ENCODE measurements around the gene GALNT15.

DNA sequence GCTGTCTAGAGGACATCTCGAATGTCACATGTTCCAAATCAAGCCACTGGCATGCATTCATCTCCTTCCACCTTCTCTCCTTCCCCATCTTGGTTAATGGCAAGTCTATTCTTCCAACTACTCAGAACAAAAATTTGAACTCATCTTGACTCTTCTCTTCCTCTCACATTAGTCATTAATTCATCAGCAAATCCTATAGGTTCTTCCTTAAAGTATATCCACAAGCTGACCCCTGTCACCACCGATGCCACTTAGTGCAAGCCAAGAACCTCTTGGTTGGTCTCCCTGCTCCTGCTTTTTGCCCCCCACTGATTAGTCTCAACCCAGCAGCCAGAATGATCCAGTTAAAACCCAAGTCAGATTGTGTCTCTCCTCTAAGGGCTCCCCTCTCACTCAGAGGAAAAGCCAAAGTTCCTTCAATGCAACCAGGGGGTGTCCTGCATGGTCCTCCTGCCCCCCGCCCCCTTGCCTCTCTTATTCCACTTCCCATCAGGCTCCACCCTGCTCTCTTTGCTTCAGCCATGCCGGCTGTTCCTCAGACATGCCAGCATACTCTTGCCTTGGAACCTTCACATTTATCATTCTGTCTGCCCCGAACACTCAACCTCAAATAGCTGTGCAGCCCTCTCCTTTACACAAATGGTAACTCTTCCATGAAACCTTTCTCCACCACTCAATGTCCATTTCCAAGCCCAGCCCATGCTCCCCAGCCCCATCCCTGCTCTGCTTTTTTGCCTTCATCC, 1.0 kb upstream of the GALNT15 start:
- TF ChIP-seq, protein P1, sequence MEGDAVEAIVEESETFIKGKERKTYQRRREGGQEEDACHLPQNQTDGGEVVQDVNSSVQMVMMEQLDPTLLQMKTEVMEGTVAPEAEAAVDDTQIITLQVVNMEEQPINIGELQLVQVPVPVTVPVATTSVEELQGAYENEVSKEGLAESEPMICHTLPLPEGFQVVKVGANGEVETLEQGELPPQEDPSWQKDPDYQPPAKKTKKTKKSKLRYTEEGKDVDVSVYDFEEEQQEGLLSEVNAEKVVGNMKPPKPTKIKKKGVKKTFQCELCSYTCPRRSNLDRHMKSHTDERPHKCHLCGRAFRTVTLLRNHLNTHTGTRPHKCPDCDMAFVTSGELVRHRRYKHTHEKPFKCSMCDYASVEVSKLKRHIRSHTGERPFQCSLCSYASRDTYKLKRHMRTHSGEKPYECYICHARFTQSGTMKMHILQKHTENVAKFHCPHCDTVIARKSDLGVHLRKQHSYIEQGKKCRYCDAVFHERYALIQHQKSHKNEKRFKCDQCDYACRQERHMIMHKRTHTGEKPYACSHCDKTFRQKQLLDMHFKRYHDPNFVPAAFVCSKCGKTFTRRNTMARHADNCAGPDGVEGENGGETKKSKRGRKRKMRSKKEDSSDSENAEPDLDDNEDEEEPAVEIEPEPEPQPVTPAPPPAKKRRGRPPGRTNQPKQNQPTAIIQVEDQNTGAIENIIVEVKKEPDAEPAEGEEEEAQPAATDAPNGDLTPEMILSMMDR (IDR thresholded peaks at IDR 0.05) = no peak
- TF ChIP-seq POLR2A (IDR thresholded peaks at IDR 0.05) = no peak
